ENCODE measurements around the gene CDC42BPG. TPM values are rescaled to one million over a fixed set of nuclear protein-coding genes. Genes with fewer than 3 reads are reported as not detected.

CDC42BPG gene
- total RNA-seq, 1 experiment from 2014 or later = 30.1 TPM

DNA sequence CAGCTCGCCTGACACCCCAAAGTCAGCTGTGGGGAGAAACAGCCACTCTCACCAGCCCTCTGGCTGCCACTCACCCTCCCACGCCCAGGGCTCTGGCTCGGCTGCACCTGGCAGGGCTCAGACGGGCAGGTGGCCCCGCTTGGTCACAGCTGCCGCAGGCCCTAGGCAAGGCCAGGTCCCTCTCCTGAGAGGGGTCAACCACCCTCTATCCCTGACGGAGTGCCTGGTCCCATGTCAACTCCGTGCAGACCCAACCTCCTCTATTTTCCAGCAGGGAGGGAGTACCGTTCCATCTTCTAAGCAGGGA is 43.3 kb downstream of the CDC42BPG start (continued):
- TF ChIP-seq EZH2 (IDR thresholded peaks at IDR 0.05) = no peak
- TF ChIP-seq EGR1 (IDR thresholded peaks at IDR 0.05; ENCODE audit: low read depth) = no peak
- TF ChIP-seq CBX3 (IDR thresholded peaks at IDR 0.05; ENCODE audit: low read depth) = no peak
- TF ChIP-seq SP1 (IDR thresholded peaks at IDR 0.05; ENCODE audit: low read depth) = no peak
- TF ChIP-seq YY1 (IDR thresholded peaks at IDR 0.05; ENCODE audit: extremely low read depth, insufficient replicate concordance, low read depth, low read length) = no peak
- TF ChIP-seq POLR2AphosphoS5 (IDR thresholded peaks at IDR 0.05; ENCODE audit: low read depth, low read length) = no peak
- TF ChIP-seq, protein P1, sequence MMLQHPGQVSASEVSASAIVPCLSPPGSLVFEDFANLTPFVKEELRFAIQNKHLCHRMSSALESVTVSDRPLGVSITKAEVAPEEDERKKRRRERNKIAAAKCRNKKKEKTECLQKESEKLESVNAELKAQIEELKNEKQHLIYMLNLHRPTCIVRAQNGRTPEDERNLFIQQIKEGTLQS (IDR thresholded peaks at IDR 0.05) = no peak
- TF ChIP-seq EZH2phosphoT487 (IDR thresholded peaks at IDR 0.05; ENCODE audit: borderline replicate concordance) = no peak

DNA sequence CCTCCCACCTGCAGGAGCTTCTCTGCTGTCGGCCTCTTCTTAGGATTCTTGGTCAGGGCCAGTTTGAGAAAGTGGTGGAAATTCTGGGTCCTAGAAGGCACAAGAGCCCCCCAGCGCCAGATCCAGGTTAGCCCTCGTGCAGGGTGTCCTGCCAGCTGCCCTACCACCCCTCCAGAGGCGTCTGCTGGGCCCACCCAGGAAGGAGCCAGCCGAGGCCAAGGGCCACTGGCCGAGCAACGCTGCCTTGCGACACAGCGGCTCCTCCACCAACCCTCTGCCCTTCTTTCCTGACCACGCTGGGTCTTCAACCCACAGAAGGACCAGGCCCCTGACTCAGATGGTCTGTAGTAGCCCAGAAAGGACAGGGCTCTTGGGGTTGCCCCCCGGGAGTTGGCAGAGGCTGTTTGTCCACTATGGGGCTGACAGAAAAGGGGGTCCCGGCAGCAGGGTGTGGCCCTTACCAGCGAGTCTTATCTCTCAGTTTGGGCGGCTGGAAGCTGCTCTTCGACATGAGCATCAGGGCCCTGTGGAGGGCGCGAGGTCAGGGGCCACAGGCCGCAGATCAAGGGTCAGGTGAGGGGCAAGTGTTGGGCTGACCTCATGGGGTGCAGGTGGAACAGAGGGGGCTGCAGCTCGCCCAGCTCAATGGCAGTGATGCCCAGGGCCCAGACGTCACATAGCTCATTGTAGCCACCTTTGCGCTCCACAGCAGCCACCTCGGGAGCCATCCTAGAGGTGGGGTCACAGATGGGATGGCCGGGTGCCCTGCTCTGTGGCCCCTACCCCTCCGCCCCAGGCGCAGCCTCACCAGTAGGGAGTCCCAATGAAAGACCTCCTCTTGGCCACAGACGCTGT is 43.9 kb downstream of the CDC42BPG start:
- DNase-seq (ENCODE audit: low read depth, low spot score) (no peak), ATAC-seq (no peak)
- peak overlapping the region; percentile 92; the same call in 1 of the 2 replicates for H3K27ac ChIP-seq (ENCODE audit: low read depth, low read length)
- H3K9me3 ChIP-seq (ENCODE audit: control insufficient read depth in 1 of 2, insufficient read depth in 1 of 2, low read depth in 1 of 2, low read length in 2 of 2) = no peaks in the 10 kb centered on the region
- no peak overlapping the region for H3K9ac ChIP-seq (ENCODE audit: low read length)
- POLR2A ChIA-PET = interaction anchor here (1.8 kb wide), 1 partner anchor 22 kb away, joined by 6 read pairs; the partner anchor contains the start of gene SF1
- H3K79me2 ChIP-seq (ENCODE audit: insufficient read depth, low read length) = no peaks in the 10 kb centered on the region; the same call in 1 of the 2 replicates
- no peaks in the 10 kb centered on the region for H4K20me1 ChIP-seq (ENCODE audit: insufficient read depth)
- no peak overlapping the region for H3K4me3 ChIP-seq (replicated peaks in 1 of 2; ENCODE audit: low read depth in 1 of 2, low read length in 2 of 2)
- H2AFZ ChIP-seq (ENCODE audit: low read depth, low read length, poor library complexity, severe bottlenecking) = no peak overlapping the region
- no peaks in the 10 kb centered on the region for H3K9me2 ChIP-seq (ENCODE audit: insufficient read depth)
- no peak overlapping the region for H3K4me2 ChIP-seq (ENCODE audit: low read length)
- no peaks in the 10 kb centered on the region; a peak in 1 of 4 replicates for H3K36me3 ChIP-seq (ENCODE audit: control insufficient read depth in 1 of 2, insufficient read depth in 2 of 2, low read length in 2 of 2)
- no peaks in the 10 kb centered on the region for H3K27me3 ChIP-seq (ENCODE audit: insufficient read depth, low read length)
- CTCF ChIA-PET = interaction anchor here (1.1 kb wide), 1 partner anchor 13 kb away, joined by 5 read pairs; no protein-coding TSS in a partner anchor
- RAD21 ChIA-PET (ENCODE audit: low non-redundant PET in 1 of 2, low total read pairs in 2 of 2, uncharacterized antibody in 2 of 2, unreplicated experiment in 2 of 2) = no interaction called here
- H3K4me1 ChIP-seq (ENCODE audit: control insufficient read depth in 1 of 2, insufficient read depth in 2 of 2, low read length in 2 of 2) = peaks cover 28 to 53% of the 10 kb centered on the region in 2 experiments
- TF ChIP-seq SP1 (IDR thresholded peaks at IDR 0.05; ENCODE audit: low read depth) = no peak
- no peak for TF ChIP-seq SRF (IDR thresholded peaks at IDR 0.05; ENCODE audit: low read depth)
- TF ChIP-seq TCF7L2 (IDR thresholded peaks at IDR 0.05; ENCODE audit: borderline replicate concordance, extremely low read depth, insufficient read depth, insufficient read length) = no peak
- TF ChIP-seq ZNF274 (IDR thresholded peaks at IDR 0.05; ENCODE audit: low read depth, low read length) = no peak
- TF ChIP-seq JUND (IDR thresholded peaks at IDR 0.05) = no peak
- no peak for TF ChIP-seq POLR2A (IDR thresholded peaks at IDR 0.05; ENCODE audit: borderline replicate concordance, extremely low read depth, insufficient read depth, insufficient read length)
- intact Hi-C loops (cut with micrococcal nuclease) = no loop called here
- no TSS peak for BruUV-seq (replicated peaks)
